ENCODE results near the gene THRA. TPM values are rescaled to one million over a fixed set of nuclear protein-coding genes. Genes with fewer than 3 reads are reported as not detected.

THRA gene
- total RNA-seq, 1 donor from 2014 or later: 80.0 TPM

- ATAC-seq (ENCODE audit: poor library complexity): no peak
- DNase-seq: no peak
- intact Hi-C loops (cut with DNase I): no loop called here
Observed at GRCh38 chr17:40072735-40073346, 10.1 kb downstream of the THRA start.

GRCh38 chr17:40073454-40074174 lies 10.8 kb downstream of the THRA start:
- no peak for ATAC-seq (ENCODE audit: poor library complexity)

GRCh38 chr17:40074175-40074512 lies 11.4 kb downstream of the THRA start:
- intact Hi-C loops (cut with DNase I): no loop called here
- no peak for ATAC-seq (ENCODE audit: poor library complexity)
- DNase-seq: no peak

More at GRCh38 chr17:40073454-40074174, 10.8 kb downstream of the THRA start:
- intact Hi-C loops (cut with DNase I): no loop called here
- no peak for DNase-seq

GRCh38 chr17:40074871-40075200 lies 12.1 kb downstream of the THRA start:
- intact Hi-C loops (cut with DNase I): no loop called here
- peak; percentile 21 for ATAC-seq (ENCODE audit: poor library complexity)
- DNase-seq: no peak

- intact Hi-C loops (cut with DNase I): no loop called here
- DNase-seq: peak; percentile 91
- ATAC-seq (ENCODE audit: poor library complexity): peak; percentile 64
Observed at GRCh38 chr17:40075201-40075941, 12.6 kb downstream of the THRA start.

GRCh38 chr17:40075942-40076498 lies 13.3 kb downstream of the THRA start:
- intact Hi-C loops (cut with DNase I): no loop called here
- no peak for ATAC-seq (ENCODE audit: poor library complexity)
- DNase-seq: no peak

- DNase-seq (no peak), ATAC-seq (ENCODE audit: poor library complexity) (no peak)
- intact Hi-C loops (cut with DNase I): no loop called here
Observed at GRCh38 chr17:40076591-40076990, 13.8 kb downstream of the THRA start.

- intact Hi-C loops (cut with DNase I): no loop called here
- ATAC-seq (ENCODE audit: poor library complexity): no peak
- no peak for DNase-seq
Observed at GRCh38 chr17:40079545-40079944, 16.8 kb downstream of the THRA start.

- no peak for ATAC-seq (ENCODE audit: poor library complexity)
- intact Hi-C loops (cut with DNase I): no loop called here
- DNase-seq: no peak
Observed at GRCh38 chr17:40084477-40084876, 21.7 kb downstream of the THRA start.

GRCh38 chr17:40086150-40087044 lies 23.6 kb downstream of the THRA start:
- peak; percentile 57 for ATAC-seq (ENCODE audit: poor library complexity)
- intact Hi-C loops (cut with DNase I): loop anchor here (2.0 kb wide), 1 partner anchor 24 kb away; the partner anchor contains the start of gene THRA
- DNase-seq: peak; percentile 77

GRCh38 chr17:40087049-40087794 lies 24.5 kb downstream of the THRA start:
- DNase-seq (no peak), ATAC-seq (ENCODE audit: poor library complexity) (no peak)
- intact Hi-C loops (cut with DNase I): loop anchor here (2.0 kb wide), 1 partner anchor 24 kb away; the partner anchor contains the start of gene THRA

- DNase-seq (no peak), ATAC-seq (ENCODE audit: poor library complexity) (no peak)
- intact Hi-C loops (cut with DNase I): loop anchor here (2.0 kb wide), 1 partner anchor 25 kb away; the partner anchor contains the start of gene THRA
Observed at GRCh38 chr17:40087903-40088718, 25.3 kb downstream of the THRA start.

GRCh38 chr17:40089077-40089895 lies 26.5 kb downstream of the THRA start:
- intact Hi-C loops (cut with DNase I): no loop called here
- no peak for DNase-seq
- ATAC-seq (ENCODE audit: poor library complexity): no peak

- DNase-seq: peak; percentile 66
- intact Hi-C loops (cut with DNase I): no loop called here
- ATAC-seq (ENCODE audit: poor library complexity): peak; percentile 20
Observed at GRCh38 chr17:40090237-40091119, 27.7 kb downstream of the THRA start.

GRCh38 chr17:40091691-40092397 lies 29.1 kb downstream of the THRA start:
- DNase-seq (peak; percentile 45), ATAC-seq (ENCODE audit: poor library complexity) (no peak)

More at GRCh38 chr17:40091691-40092397, 29.1 kb downstream of the THRA start:
- intact Hi-C loops (cut with DNase I): no loop called here
